Stimulated activated CD4-positive, alpha-beta T cell treated with anti-CD3 and anti-CD28 coated beads, Interleukin-2, amount 100 ng/mL, for 4 hours (primary cell): ENCODE data around the gene TOB1.
A peak's percentile ranks its signal among the peaks of the same experiment; 100 is the strongest.

Experiments
- DNase-seq: peaks from one replicate; pipeline ENCODE4 v3.0.0-alpha.2; 2020; ENCODE audit warnings: low read depth

The TOB1 gene

DNA sequence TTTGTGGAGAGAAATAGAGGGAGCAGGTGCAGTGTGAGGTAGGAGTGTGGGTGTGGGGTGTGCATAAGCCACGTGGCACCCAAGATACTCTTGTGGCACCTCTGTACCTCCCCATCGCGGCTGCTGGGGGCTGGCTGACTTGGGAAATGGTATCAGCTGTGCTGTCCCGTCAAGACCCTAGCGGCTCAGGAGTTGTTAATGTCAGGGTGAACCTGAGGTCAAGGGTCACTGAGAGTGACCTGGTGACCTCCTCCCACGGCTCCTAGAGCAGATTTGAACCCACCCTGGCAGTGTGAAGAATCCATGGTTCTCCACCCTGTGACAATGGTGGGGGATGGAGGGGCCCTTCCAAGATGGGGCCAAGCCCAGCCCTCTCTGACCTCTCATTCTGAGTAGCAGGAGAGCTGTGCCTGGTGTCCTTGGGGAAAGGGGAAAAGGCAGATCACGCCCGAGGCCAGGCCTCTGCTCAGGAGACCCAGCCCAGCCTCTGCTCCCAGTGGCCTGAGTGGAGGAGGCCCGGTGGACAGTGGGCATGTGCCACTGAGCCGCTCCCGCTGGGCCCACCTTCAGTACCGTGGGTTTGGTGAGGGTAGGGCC is 33.8 kb downstream of the TOB1 start:
- no peak for DNase-seq

DNA sequence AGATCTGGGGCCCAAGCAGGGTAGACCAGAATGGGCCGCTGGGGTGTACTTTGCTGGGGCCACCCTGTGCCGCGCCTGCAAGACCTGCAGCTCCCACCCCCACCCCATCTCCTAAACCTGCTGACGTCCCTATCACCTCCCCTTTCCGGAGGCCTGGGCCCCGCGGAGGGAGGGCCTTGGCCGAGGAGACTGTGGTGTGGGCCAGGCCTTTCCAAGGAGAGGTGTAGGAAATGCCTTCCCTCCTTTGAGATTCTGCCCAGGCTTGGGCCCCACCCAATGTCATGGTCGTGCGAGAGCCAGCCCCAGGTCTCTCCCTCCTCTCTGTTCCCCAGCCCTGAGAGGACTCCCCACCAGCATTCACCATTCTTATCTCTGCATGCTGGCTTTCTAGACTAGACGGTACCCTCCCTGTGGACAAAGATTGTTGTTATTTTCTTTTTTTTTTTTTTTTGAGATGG is 34.7 kb downstream of the TOB1 start:
- DNase-seq: no peak

DNA sequence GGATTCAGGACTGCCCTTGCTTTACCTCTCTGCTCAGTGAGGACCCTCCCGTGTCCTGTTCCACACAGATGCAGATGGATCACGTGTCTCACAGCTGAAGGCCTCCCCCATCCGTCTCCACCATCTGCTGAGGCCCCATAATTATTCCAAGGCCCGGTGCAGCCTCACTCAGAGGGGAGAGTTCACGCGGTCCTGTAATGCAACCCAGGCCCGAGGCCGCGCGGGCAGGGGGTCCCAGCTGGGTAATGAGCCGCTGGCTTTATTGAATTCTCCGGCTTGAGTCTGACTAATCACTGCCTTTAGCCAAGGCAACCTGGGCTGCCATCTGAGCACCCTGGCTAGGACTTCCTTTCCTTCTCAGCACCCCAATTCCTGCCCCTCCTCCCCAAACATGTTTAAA is 35.2 kb downstream of the TOB1 start:
- no peak for DNase-seq

DNA sequence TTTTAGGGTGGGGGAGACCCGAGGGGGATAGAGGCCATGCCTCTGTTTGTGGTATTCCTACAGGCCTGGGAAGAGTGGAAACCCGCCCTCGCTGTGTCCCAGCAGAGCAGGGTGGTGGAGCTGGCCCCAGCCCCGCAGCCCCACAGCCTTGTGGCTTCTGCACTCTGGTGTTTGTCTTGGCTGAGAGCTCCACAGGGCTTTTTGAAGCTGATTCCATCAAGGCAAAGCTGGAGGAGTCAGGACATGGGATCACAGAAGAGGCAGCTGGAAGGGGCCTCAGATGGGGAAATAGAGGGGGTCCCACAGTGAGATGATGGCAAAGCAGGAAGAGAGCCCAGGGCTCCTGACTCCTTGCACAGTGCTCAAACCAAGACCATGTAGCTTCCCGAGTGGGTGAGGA is 35.8 kb downstream of the TOB1 start:
- no peak for DNase-seq

DNA sequence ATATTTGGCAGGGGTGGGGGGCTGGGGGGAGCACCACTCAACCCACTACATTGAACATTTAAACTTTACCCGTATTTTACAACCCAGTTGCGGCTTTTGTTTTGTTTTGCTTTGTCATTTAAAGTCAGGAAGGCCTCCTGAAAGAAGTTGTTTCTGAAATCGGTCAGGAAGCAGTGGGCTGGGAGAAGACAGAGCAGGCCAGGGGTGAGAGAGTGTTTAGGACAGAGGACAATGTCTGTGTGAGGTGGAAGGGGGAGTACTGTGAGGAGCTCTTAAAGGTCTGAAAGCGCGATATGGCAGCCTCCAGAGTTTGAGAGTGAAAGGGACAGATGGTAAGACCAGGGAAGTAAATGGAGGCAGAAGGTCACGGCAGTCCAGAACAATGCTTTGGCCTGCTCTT is 36.8 kb downstream of the TOB1 start:
- no peak for DNase-seq

DNA sequence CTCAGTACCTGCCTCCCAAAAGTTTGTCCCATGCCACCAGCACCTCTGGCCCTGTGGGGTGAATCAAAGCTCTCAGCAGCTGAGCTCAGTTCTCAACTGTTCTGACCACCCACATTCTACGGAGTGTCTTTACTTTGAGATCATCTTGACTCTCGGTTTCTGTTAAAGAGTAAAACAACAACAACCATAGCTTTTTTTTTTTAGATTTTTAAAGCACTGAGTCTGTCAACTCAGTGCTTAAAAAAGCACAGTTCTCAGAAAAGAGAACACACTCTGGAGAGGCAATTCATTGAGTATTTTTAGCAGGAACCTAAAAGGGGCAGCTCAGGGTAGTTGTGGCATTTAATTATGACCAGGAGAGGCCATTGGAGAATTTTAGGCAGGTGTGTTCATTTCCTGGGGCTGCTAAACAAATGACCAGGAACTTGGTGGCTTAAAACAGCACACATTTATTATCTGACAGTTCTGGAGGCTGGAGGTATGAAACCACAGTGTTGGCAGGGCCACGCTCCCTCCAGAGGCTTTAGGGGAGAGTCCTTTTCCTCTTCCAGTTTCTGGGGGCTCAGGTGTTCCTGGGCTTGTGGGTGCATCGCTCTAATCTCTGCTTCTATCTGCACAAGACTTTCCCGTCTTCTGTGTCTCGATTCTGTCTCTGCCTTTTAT is 37.5 kb downstream of the TOB1 start:
- DNase-seq: no peak

DNA sequence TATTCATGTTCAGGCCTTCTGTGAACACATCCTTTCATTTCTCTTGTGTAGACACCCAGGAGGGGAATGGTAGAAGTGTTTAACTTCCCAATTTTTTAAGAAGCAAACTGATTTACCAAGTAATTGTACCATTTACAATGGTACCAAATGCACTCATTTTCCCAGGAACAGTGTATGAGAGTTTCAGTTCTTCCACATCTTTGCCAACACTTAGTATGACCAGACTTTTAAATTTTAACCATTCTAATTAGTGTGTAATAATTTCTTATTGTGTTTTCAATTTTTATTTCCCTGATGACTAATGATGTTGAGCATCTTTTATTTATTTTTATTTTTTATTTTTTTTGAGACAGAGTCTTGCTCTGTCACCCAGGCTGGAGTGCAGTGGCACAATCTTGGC is 41.0 kb downstream of the TOB1 start:
- DNase-seq: no peak

DNA sequence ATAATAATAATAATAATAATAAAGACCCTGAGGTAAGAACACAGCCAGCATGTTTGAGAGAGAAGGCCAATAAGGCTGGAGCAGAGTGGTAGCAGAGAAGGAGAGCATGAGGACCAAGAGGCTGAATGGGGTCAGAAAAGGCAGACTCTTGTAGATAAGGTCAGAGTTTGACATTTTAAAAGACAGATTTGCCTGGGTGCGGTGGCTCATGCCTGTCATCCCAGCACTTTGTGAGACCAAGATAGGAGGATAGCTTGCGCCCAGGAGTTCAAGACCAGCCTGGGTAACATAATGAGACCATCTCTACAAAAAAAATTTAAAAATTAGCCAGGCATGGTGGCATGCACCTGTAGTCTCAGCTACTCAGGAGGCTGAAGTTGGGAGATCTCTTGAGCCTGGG is 41.7 kb downstream of the TOB1 start:
- DNase-seq: no peak

DNA sequence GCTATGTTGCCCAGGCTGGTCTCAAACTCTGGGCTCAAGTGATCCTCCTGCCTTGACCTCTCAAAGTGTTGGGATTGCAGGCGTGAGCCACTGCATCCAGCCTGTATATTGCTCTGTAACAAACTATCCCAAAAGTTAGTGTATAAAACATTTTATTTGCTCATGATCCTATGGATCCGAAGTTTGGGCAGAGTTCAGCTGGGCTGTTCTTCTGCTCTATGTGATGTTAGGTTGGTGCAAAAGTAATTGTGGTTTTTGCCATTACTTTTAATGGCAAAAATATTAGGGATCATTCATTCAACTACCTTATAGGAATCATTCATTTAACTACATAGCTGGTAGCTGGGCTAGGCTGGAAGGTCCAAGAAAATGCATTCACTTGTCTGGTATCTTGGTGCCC is 43.6 kb downstream of the TOB1 start:
- DNase-seq: no peak

DNA sequence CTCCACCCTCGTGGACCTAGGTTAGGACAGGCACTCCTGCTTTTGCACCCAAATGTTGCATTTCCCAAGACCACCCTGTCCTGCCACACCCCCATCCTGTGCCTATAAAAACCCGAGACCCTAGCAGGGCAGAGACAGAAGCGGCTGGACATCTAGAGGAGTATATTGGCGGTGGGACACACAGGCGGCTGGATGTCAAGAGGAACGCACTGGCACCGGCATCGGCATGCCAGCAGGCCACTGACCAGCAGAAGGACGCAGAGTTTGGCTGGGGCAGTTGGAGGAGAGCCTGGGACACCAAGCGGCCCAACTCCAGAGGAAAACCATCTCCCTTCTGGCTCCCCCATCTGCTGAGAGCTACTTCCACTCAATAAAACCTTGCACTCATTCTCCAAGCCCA is 45.5 kb downstream of the TOB1 start:
- DNase-seq: no peak

DNA sequence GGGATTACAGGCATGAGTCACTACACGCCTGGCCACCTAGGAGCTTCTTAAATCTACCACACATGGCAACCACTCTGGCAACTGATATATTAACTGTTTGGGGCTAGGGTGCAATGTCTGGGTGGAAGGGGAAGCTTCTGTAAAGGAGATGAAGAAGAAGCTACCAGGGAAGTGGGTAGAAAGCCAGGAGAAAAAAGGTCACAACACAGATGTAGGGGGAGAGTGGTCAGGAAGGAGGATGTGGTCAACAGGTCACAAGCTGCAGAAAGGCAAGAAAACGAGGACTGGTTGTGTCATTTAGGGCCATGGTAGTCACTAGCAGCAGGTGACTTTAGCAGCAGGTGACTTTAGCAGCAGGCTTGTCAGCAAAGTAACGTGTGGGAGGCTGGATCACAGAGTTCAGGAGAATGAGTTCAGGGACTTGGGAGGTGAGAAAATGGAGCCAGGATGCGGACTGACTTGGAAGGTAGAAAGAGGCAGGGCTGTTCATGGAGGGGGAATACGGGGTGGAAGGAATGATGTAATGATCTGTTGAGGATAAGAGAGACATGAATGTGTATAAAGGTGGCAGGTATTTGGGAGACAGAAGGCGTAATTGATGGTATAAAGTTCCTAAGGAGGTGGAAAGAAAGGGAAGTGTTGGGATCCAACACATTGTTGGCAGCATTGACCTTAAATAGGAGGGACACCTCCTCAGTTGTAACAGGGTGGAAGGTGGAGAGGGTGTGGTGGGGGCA is 47.1 kb downstream of the TOB1 start:
- DNase-seq: no peak

DNA sequence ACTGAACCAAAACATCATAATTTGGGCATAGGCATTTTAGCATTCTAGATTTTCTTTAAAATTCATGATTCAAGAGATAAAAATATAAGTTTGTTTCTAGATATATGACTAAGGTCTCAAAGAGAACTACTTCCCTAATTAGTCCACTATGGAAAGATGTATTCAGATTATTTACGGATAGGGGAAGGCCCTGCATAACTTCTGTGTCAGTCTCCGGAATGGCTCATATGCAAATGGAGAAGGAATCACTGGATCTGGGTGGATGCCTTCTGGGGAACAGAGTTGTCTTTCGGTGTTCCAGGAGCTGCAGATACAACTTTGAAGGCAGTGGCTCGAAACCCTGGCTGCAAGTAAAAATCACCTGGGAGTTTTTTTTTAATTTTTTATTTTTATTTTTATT is 47.9 kb downstream of the TOB1 start:
- DNase-seq: no peak

DNA sequence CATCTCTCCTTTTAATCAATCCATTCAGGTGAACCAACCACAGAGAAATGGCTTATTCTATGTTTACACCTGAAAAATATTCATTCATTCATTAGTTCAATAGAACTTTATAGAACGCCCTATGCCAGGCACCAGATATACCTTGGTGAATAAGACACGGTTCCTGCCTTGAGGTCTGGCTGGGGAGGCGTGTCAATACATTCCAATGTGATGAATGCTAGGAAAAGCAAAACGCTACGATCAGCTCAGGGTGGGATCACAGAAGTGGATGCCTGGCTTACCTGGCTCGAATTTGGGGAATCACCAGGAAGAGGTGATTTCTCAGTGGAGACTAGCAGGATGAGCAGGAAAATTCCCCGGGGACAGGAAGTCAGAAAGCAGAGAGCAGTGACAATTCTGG is 48.3 kb downstream of the TOB1 start:
- no peak for DNase-seq

DNA sequence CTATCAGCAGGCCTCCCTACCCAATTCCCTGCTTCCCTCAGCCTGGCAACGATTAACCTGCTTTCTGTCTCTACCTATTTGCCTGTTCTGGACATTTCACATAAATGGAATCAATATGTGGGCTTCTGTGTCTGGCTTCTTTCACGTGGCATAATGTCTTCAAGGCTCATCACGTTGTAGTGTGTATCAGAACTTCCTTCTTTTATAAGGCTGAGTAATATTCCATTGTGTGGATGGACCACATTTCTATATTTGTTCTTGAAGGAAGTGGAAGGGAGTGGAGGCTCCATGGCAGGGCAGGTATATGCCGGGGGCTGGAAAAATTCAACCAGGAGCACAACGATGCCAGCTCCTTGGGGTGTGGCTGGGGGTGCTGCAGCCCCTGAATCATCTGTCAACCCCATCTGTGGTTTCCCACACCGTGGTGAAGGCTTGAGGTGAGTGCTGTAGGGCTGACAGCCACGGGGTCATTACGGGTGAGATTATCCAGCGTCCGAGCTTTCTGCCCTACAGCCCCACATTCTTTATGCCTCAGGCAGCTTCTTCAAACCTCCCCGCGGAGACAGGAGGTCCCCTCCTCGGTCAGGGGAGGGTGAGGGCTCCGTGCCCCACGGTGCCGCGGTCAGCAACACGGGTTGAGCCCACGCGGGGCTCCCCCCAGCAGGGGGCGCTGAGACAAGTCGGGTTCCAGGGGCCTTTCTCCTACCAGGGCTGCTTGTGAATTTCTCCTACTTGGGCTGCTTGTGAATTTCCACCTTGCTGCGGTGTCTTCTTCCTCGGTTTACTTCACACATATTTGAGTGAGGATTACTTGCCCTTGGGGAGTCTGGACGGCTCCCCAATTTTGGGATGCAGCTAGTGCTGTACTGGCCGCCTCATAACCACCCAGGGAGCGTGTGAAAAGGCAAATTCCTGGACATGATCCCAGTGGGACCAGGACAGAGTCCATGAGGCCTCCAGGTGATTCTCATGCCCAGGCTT is 49.1 kb downstream of the TOB1 start:
- peak; percentile 34 for DNase-seq

DNA sequence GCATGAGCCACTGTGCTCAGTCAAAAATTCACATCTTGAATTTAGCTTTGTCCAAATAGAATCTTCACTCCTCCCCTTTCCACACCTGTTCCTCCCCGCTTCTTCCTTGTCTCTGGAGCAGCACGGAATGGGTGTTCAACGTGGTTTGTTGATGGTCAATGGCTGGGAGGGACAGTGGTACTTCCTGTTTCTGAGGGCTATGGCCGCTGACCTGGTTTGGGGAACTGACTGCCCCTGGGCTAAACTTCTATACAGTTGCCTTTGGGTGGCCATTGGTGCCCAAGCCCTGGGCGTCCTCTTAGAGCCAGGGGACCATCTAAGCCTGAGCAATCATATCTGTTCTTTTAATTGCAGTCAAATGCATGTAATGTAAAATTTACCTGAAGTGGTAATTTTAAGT is 49.9 kb downstream of the TOB1 start:
- DNase-seq: no peak

DNA sequence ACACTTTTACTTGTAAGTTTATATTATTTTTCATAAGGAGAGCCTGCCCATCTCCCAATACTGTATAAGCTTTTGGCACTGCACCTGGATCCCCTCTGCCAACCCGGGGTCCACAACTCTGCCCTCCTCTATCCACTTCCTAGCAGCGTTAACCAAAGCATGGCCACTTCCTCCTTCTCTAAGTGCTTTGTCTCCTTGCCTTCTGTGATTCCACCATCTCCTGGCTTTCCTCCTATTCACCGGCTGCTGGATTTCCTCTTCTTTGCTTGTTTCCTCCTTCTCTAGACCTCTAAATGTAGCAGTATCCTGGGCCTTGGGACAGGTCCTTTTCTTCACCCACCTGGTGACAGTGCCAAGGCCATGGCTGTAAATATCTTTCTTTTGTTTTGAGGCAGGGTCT is 50.8 kb downstream of the TOB1 start:
- no peak for DNase-seq

DNA sequence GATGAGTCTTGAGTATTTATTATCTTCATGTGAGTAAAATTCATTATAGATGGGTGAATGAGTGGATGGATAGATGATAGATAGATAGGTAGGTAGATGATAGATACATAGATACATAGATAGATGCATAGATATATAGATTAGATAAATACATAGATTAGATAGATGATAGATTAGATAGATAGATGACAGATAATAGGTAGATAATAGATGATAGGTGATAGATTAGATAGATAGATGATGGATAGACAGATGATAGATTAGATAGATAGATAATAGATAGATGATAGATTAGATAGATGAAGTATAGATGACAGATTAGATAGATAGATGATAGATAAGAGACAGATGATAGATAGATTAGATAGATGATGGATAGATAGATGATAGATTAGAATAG is 52.6 kb downstream of the TOB1 start:
- no peak for DNase-seq
